22Rv1 (cell line): ENCODE results near the gene INTS13.

Experiments used
- H3K27ac ChIP-seq: fragments of 450-650 bp; 2 replicates; pipeline ENCODE4 v1.5.1; 2017
- ZFX ChIP-seq: fragments of 450-650 bp; IDR thresholded peaks from 2 replicates; pipeline ENCODE4 v1.6.1; 2017; ENCODE audit warnings: antibody characterized with exemption, borderline replicate concordance
- TF ChIP-seq, protein P1 (sequence below): fragments of 450-650 bp; IDR thresholded peaks from 2 replicates; pipeline ENCODE4 v1.5.1; 2017; ENCODE audit warnings: mild to moderate bottlenecking

The INTS13 gene

DNA sequence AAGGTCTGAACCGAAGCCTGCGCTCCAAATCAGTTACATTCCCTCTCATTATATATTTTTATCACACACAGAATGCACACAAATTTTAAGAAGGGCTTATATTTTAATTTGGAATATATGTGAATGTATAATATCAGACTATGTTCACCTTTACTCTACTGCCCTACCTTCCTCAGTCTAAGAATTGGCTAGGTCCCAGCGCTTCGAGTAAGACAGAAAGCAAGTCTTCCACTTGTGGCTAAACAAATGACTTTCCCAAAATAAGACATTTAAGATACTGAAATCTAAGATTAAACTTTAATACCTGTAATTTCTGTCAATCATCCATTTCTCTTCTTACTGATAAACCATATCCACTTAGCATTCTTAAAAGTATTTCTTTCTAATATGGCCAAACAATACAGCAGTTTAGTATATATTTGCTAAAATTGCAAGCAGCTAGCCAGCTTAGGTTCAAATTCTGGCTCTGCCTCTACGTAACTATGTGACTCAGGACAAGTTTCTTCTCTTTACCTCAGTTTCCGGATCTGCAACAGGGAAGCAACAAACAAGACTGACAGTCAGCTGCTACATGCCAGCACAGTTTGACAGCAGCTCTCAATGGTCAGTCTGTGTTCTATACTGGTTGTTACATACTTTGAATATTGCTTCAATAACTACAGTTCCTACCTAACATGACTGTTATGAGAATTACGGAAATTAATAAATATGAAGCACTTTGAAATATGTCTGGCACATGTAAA lies 2.0 kb downstream of the INTS13 start:
- H3K27ac ChIP-seq: no peak overlapping the region
- TF ChIP-seq, protein P1, sequence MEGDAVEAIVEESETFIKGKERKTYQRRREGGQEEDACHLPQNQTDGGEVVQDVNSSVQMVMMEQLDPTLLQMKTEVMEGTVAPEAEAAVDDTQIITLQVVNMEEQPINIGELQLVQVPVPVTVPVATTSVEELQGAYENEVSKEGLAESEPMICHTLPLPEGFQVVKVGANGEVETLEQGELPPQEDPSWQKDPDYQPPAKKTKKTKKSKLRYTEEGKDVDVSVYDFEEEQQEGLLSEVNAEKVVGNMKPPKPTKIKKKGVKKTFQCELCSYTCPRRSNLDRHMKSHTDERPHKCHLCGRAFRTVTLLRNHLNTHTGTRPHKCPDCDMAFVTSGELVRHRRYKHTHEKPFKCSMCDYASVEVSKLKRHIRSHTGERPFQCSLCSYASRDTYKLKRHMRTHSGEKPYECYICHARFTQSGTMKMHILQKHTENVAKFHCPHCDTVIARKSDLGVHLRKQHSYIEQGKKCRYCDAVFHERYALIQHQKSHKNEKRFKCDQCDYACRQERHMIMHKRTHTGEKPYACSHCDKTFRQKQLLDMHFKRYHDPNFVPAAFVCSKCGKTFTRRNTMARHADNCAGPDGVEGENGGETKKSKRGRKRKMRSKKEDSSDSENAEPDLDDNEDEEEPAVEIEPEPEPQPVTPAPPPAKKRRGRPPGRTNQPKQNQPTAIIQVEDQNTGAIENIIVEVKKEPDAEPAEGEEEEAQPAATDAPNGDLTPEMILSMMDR: no peak
- TF ChIP-seq ZFX: no peak

DNA sequence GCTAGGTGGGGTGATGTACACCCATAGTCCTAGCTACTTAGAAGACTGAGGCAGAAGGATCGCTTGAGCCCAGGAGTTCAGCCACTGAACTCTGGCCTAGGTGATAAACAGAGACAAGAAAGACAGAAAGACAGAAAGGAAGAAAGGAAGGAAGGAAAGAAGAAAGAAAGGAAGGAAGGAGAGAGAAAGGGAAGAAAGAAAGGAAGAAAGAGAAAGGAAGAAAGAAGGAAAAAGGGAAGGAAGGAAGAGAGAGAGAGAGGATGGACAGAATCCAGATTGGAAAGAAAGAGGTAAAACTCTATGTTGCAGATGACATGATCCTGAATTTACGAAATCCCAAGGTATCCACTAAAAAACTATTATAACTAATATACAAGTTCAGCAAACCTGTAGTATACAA lies 8.2 kb downstream of the INTS13 start:
- no peak for TF ChIP-seq ZFX
- TF ChIP-seq, protein P1: no peak
- no peak overlapping the region for H3K27ac ChIP-seq

DNA sequence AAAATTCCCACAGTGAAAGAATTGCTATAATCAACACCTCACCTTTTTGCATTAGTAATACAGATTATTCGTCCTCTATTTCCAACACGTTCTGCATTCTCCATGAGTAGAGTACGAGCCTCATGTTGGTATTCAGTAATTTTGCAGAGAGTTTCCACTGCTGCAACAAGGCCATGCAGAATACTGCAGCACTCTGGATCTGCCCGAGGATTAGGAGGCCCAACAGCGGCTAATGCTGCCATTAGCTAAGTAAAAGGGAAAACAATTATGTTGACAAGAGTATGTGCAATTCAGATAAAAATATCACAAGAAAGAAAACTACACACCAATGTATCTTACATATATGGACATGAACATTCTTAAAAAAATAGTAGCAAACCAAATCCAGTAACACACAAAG lies 9.1 kb downstream of the INTS13 start:
- no peak overlapping the region for H3K27ac ChIP-seq
- no peak for TF ChIP-seq ZFX
- TF ChIP-seq, protein P1: no peak

DNA sequence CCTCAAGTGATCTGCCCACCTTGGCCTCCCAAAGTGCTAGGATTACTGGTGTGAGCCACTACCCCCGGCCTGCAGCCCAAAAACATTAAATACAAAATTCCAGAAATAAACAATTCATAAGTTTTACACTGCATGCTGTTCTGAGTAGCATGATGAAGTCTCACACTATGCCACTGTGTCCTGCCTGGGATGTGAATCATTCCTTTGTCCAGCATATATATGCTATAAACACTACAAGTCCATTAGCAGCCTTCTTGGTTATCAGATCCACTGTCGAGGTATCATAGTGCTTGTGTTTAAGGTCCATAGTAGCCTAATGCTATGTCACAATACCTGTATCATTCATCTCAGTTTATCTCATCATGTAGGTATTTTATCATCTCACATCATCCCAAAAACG lies 15.9 kb downstream of the INTS13 start:
- TF ChIP-seq, protein P1: no peak
- no peak for TF ChIP-seq ZFX
- no peak overlapping the region for H3K27ac ChIP-seq

DNA sequence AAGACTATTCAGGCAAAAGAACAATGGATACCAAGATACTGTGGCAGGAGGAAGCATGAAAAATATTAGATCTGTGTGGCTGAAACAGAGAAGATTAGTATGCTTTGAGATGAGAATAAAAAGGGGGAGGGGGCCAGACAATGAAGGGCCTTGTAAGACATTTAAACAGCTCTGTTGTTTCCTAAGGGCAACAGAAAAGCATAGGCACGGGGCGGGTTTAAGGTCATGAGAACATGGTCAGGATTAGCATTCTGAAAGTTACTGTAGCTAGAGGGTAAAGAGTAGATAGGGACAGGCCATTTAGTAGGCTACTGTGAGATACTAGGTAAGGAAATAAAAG lies 18.6 kb downstream of the INTS13 start:
- H3K27ac ChIP-seq: no peak overlapping the region
- TF ChIP-seq, protein P1: no peak
- no peak for TF ChIP-seq ZFX

DNA sequence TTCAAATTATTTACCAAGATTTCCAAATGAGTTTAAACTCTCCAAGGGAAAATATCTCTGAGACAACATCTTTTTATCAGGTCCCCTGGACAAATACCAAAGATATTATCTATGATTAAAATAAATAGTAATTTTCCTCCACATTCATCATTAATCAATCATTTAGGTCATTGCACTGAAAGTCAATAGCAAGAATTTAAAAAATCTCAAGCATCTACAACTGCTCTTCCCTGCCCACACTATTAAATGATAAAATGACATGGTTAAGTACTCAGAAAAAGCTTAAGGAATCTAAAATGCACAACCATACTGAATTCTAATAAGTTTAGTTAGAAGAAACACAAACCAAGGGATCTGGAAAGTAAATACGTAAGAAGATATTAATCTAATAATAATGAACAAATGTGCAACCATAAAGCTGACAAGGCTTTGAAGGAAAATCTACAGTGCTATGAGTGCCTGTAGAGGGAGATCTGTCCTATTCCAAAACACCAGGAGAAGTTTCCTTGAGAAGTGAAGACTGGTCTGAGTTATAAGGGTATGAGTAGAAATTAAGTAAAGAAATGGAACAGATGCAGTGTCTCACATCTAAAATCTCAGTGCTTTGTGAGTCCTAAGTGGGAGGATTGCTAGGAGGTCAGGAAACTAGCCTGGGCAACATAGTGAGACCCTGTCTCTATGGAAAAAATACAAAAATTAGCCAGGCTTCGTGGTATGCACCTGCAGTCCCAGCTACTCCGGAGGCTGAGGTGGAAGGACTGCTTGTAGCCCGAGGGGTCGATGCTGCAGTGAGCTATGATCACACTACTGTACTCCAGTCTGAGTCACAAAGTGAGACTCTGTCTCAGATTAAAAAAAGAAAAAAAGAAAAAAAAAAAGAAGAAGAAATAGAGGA lies 19.2 kb downstream of the INTS13 start:
- H3K27ac ChIP-seq: no peak overlapping the region
- TF ChIP-seq ZFX: no peak
- TF ChIP-seq, protein P1: no peak; the same call in 1 of the 2 replicates

DNA sequence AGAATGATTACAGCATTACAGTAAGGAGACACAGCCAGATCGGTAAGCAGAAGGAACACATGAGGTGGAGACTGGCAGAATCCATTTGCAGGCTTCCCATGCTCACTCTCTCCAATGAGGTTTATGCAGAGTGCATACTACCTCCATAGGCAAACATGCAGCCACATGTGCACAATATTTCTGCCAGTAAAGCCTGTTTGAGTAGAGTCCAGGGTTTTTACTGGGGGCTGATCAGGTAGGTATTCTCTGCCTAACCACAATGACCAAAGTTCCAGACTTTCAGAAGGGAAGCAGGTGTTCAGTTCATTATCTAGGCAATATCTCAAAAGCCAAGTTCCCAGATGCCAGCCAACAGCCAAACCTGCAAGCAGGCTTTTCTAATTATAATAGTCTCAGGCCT lies 31.1 kb downstream of the INTS13 start:
- H3K27ac ChIP-seq: no peak overlapping the region
- TF ChIP-seq ZFX: no peak
- TF ChIP-seq, protein P1: no peak
